AG04449 (cell line): Measurements from ENCODE around the gene B4GALT4.

Experiments
- CTCF ChIA-PET: fragments of 350-600 bp; formaldehyde crosslinking; extraction: SDS; loops from one replicate; lab custom pipeline; 2021; ENCODE audit warnings: antibody characterized with exemption; lab: Yijun Ruan, JAX
- POLR2A ChIA-PET: fragments of 400-600, 350-600 bp; formaldehyde crosslinking; extraction: SDS; loops from one replicate; lab custom pipeline; 2020; ENCODE audit warnings: antibody characterized with exemption, inconsistent platforms; lab: Yijun Ruan, JAX
- DNase-seq: peaks from one replicate; pipeline ENCODE4 v3.0.0-alpha.2; 2010; ENCODE audit warnings: low read depth, low spot score
- H3K4me3 ChIP-seq: 2 replicates; pipeline ENCODE4 v1.5.1; 2011; ENCODE audit warnings: low read depth, mild to moderate bottlenecking, control low read depth, low read length
- CTCF ChIP-seq: IDR thresholded peaks from one replicate; pipeline ENCODE4 v1.5.1; 2011; ENCODE audit warnings: mild to moderate bottlenecking, moderate library complexity, low read length, control low read depth, inconsistent platforms; ENCODE audit not compliant: insufficient read depth; ENCODE audit errors: missing control alignments

B4GALT4 gene

GRCh38 chr3:119240591-119241434, at the start of gene B4GALT4:
Gene B4GALT4 (minus strand): TSS chr3:119240878. CDS start chr3:119230099, 10,779 bp downstream.
- TF ChIP-seq CTCF, result no peak
- POLR2A ChIA-PET, result interaction anchor here (0.7 to 1.5 kb wide), 10 partner anchors 17 to 258 kb away, joined by 3 to 7 read pairs (median 4); partner anchors contain the start of gene TIMMDC1
- no peak for DNase-seq
- H3K4me3 ChIP-seq, result peak within 1 kb of the TSS; percentile 79
- CTCF ChIA-PET, result interaction anchor here (0.5 to 7.0 kb wide), 48 partner anchors 8 to 440 kb away, joined by 3 to 173 read pairs (median 3); partner anchors contain the start of genes IGSF11 and TEX55

GRCh38 chr3:119289404-119289770, 48.7 kb upstream of the B4GALT4 start:
- no peak for TF ChIP-seq CTCF
- POLR2A ChIA-PET, result no interaction called here
- no peak for DNase-seq
- H3K4me3 ChIP-seq, result no peak overlapping the region
- CTCF ChIA-PET, result interaction anchor here (1.3 kb wide), 1 partner anchor 16 kb away, joined by 4 read pairs; no protein-coding TSS in a partner anchor

GRCh38 chr3:119288669-119289403, 48.2 kb upstream of the B4GALT4 start:
- H3K4me3 ChIP-seq, result no peak overlapping the region
- DNase-seq, result no peak
- ChIA-PET CTCF (interaction anchor here (3.1 kb wide), 1 partner anchor 14 kb away, joined by 13 read pairs; no protein-coding TSS in a partner anchor), POLR2A (no interaction called here)
- no peak for TF ChIP-seq CTCF

- ChIA-PET POLR2A (no interaction called here), CTCF (interaction anchor here (2.7 kb wide), 1 partner anchor 74 kb away, joined by 12 read pairs; no protein-coding TSS in a partner anchor)
- H3K4me3 ChIP-seq, result no peak overlapping the region
- TF ChIP-seq CTCF, result no peak
- no peak for DNase-seq
Observed at GRCh38 chr3:119279584-119280243, 39.0 kb upstream of the B4GALT4 start.

GRCh38 chr3:119279101-119279554, 38.5 kb upstream of the B4GALT4 start:
- POLR2A ChIA-PET, result no interaction called here
- no peak for TF ChIP-seq CTCF
- CTCF ChIA-PET, result interaction anchor here (2.7 kb wide), 1 partner anchor 74 kb away, joined by 12 read pairs; no protein-coding TSS in a partner anchor
- H3K4me3 ChIP-seq, result no peak overlapping the region
- no peak for DNase-seq
